Nephron progenitor cell (in vitro differentiated cells): ENCODE results near the gene GPR84.

Experiments
- DNase-seq: peaks from one replicate; pipeline ENCODE4 v3.0.0; 2021
- H3K27ac Mint-ChIP-seq: 2 replicates; pipeline ENCODE4 v1.8.0; 2021; ENCODE audit warnings: mild to moderate bottlenecking, moderate library complexity, mixed read lengths
- H3K27me3 Mint-ChIP-seq: 2 replicates; pipeline ENCODE4 v1.8.0; 2021; ENCODE audit warnings: mild to moderate bottlenecking, low read depth, mixed read lengths; ENCODE audit not compliant: poor library complexity
- H3K36me3 Mint-ChIP-seq: 2 replicates; pipeline ENCODE4 v1.8.0; 2021; ENCODE audit warnings: low read depth, mixed read lengths
- H3K4me1 Mint-ChIP-seq: 2 replicates; pipeline ENCODE4 v1.8.0; 2021; ENCODE audit warnings: mixed read lengths
- H3K4me3 Mint-ChIP-seq: 2 replicates; pipeline ENCODE4 v1.8.0; 2021; ENCODE audit warnings: mild to moderate bottlenecking, moderate library complexity, mixed read lengths
- H3K9me3 Mint-ChIP-seq: 2 replicates; pipeline ENCODE4 v1.8.0; 2021; ENCODE audit warnings: mild to moderate bottlenecking, moderate library complexity, mixed read lengths
- TF ChIP-seq, protein P1 (sequence below): fragments of 200-600 bp; sonication (generic); IDR thresholded peaks from 2 replicates; pipeline ENCODE4 v1.5.0; 2021; ENCODE audit warnings: antibody characterized with exemption

The GPR84 gene

DNA sequence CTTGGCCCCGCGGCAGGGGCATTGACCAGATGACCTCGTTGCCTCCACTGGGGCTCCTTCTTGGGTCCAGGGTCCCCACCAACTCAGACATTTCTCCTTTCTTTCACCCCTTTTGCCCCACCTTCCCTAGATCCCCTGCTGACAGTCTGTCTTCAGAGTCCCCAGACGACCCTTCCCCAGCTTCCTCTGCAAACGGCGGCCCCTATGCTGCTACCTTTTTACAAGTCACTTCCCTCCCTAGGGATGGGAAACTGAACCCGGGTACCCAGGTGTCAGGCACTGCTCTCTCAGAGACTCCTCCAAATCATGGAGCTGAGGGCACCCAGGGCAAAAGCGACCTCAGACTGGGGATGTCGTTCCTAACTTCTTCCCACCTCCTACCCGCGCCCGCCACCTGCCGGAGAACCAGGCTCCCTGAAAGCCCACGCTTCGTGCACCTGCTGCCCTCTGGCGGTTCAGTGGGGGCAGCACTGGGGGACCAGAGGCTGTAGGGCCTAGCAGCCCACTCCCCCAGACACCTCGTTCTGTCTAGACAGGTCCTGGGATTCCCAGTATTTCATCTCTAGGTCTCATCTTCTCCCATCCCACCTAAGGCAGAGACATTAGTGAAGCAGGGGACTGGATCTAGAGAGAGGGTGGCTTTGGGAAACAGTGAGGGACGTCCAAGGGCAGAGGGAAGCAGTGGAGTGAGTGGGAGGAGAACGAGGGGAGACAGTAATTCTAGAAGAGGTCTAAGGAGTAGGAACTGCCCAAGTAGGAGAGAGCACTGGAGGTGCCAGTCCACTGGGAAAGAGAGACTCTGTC is 15.3 kb upstream of the GPR84 start:
- H3K27ac Mint-ChIP-seq, result peak overlapping the region; percentile 91
- peak; percentile 97 for DNase-seq

GRCh38 chr12:54378796-54379397 is 14.6 kb upstream of the GPR84 start:
- peaks cover 11% of the 10 kb centered on the region for H3K36me3 Mint-ChIP-seq
- peaks cover 83% of the 10 kb centered on the region for H3K4me1 Mint-ChIP-seq
- TF ChIP-seq, protein P1, sequence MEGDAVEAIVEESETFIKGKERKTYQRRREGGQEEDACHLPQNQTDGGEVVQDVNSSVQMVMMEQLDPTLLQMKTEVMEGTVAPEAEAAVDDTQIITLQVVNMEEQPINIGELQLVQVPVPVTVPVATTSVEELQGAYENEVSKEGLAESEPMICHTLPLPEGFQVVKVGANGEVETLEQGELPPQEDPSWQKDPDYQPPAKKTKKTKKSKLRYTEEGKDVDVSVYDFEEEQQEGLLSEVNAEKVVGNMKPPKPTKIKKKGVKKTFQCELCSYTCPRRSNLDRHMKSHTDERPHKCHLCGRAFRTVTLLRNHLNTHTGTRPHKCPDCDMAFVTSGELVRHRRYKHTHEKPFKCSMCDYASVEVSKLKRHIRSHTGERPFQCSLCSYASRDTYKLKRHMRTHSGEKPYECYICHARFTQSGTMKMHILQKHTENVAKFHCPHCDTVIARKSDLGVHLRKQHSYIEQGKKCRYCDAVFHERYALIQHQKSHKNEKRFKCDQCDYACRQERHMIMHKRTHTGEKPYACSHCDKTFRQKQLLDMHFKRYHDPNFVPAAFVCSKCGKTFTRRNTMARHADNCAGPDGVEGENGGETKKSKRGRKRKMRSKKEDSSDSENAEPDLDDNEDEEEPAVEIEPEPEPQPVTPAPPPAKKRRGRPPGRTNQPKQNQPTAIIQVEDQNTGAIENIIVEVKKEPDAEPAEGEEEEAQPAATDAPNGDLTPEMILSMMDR, result no peak
- peaks cover 7% of the 10 kb centered on the region for H3K27me3 Mint-ChIP-seq
- peak; percentile 87 for DNase-seq
- no peaks in the 10 kb centered on the region for H3K9me3 Mint-ChIP-seq
- H3K4me3 Mint-ChIP-seq, result peak overlapping the region; percentile 87
- no peak overlapping the region for H3K27ac Mint-ChIP-seq

More for the DNA sequence above, 15.3 kb upstream of the GPR84 start:
- Mint-ChIP-seq H3K4me1 (peaks cover 83% of the 10 kb centered on the region), H3K9me3 (no peaks in the 10 kb centered on the region), H3K36me3 (peaks cover 11% of the 10 kb centered on the region), H3K4me3 (peak overlapping the region; percentile 80), H3K27me3 (peaks cover 7% of the 10 kb centered on the region)
- TF ChIP-seq, protein P1, result peak; percentile 100

GRCh38 chr12:54377797-54378515 is 13.7 kb upstream of the GPR84 start:
- TF ChIP-seq, protein P1, result no peak
- Mint-ChIP-seq H3K9me3 (no peaks in the 10 kb centered on the region), H3K4me3 (peak overlapping the region; percentile 87), H3K4me1 (peaks cover 83% of the 10 kb centered on the region), H3K27me3 (peaks cover 7% of the 10 kb centered on the region), H3K27ac (no peak overlapping the region), H3K36me3 (peaks cover 12% of the 10 kb centered on the region)
- no peak for DNase-seq

DNA sequence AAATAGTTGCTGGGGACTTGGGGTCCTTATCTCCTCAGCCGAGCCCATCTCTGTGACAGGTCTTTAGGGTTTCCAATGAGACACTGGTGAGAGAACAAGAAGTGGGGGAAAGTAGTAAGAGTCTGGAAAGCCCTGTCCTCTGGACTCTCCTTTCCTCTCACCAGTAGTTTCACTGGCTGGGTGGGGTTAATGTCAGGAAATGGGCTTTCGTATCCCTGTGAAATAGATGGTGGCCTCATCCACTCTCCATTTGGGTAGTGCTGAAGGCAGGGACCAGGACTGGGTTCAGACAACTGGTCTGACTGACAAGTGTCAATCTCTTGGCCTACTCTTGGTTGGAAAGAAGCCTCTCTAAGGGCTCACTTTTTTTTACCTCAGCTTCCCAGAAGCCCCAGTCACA is 12.7 kb upstream of the GPR84 start:
- Mint-ChIP-seq H3K4me3 (peak overlapping the region; percentile 21), H3K4me1 (peaks cover 92% of the 10 kb centered on the region)

GRCh38 chr12:54376596-54376995 is 12.3 kb upstream of the GPR84 start:
- Mint-ChIP-seq H3K27me3 (peaks cover 10% of the 10 kb centered on the region), H3K4me3 (peak overlapping the region; percentile 21), H3K36me3 (peaks cover 10% of the 10 kb centered on the region)

More for the DNA sequence above, 12.7 kb upstream of the GPR84 start:
- Mint-ChIP-seq H3K36me3 (peaks cover 12% of the 10 kb centered on the region), H3K27ac (peak overlapping the region; percentile 52), H3K27me3 (peaks cover 7% of the 10 kb centered on the region), H3K9me3 (no peaks in the 10 kb centered on the region)
- TF ChIP-seq, protein P1, result no peak
- no peak for DNase-seq

More at GRCh38 chr12:54376596-54376995, 12.3 kb upstream of the GPR84 start:
- Mint-ChIP-seq H3K4me1 (peaks cover 93% of the 10 kb centered on the region), H3K27ac (peak overlapping the region; percentile 52), H3K9me3 (no peaks in the 10 kb centered on the region)
- no peak for DNase-seq
- TF ChIP-seq, protein P1, result no peak
